ENCODE data around the gene PRR5L.

Gene PRR5L

DNA sequence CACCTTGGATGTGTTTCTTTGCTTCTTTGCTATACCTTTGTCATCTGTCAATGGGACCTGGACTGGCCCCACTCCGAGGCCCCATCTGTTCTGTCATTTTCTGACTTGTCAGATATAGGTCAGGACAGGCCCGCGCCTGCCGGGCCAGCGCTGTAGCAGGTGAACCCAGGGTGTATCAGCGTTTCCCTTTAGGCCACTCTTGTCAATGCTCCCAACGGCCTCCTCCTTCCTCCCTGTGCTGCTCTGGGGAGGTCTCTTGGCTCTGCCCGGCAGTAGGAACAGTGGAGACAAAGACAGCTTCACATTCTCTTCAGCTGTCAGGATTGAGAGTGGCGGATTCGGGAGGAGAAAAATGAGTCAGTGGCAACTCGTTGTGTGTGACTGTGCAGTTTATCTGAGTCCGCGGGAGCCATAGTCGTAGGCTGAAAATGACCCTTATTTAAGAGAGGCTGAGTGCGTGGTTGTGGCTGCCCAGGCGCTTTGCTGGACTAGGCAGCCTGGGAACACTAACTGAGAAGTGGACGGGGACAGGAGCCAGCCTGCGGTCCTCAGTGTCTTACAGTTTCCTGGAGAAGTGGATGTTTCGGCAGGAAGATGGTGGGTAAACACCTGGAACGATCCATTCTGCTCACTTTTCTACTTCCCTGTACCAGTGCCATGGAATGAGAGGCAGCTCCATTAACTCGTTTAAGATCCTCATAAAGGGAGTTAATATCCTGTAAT is 102.3 kb downstream of the PRR5L start:
- no peak for DNase-seq (ENCODE audit: low read depth in 4 of 4, low spot score in 1 of 4)

DNA sequence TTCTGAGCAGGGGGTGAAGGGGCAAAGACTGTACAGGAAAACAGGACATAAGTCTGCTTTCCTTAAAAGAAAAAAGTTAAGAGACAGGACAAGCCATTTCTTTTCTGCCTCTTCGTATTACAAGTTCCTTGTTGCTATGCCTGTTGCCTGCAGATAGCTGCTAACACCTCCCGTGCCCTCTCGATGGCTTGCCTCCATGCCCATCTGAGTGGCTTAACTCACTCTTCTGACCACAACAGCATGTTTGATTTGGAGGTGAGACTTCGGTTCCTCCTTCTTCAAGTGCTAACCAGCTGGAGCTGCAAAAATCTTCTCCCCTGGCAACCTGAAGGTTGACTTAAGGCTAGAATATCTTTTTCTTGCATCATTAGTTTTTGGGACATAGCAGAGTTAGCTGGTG is 103.1 kb downstream of the PRR5L start:
- DNase-seq (ENCODE audit: low read depth in 4 of 4, low spot score in 1 of 4), result no peak

DNA sequence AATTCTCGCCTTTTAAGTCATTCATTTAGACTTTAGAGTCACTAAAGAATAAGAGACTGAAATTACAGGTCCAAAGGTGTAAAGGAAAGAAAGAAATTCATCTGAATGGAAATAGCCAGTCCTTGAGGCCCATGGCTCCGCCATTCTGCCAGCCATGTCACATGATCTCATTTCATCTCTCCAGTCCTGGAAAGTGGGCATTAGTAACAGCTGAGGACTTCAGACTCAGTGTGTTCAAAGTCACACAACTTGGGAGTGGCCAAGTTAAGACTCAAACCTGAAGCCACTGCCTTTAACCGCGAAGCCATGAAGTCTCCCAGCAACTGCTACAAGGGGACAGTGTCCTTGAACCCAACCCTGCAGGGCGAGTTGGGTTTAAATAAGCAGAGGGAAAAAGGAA is 103.7 kb downstream of the PRR5L start:
- no peak for DNase-seq (ENCODE audit: low read depth in 4 of 4, low spot score in 1 of 4)

DNA sequence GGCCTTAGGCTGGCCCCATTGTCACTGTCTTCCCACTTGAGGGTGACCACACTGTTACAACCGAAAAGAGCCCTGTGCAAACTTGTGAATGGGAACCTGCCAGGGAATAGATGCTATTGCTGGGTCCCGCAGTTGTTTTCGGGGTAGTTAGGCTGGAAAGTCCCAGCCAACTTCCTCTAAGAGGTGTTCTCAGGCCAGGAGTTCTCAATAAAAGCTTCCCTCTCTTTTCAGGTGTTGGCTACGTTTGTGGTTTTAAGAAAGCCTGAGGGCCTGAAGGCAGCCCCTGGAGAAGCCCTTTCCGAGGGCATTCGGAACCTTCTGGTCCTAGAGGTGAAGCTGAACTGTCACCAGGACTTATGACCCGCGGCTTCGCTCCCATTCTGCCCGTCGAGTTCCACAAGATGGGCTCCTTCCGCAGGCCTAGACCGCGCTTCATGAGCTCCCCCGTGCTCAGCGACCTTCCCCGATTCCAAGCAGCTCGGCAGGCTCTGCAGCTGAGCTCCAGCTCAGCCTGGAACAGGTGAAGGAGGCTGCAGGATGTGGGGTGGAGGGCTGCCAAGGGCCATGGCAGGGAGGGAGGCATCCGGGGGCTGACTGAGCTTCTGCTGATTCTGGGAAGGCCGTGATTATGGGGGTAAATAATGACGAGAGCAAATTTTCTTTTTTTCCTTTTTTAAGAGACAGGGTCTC is 104.8 kb downstream of the PRR5L start:
- DNase-seq (ENCODE audit: low read depth in 4 of 4, low spot score in 1 of 4), result no peak

DNA sequence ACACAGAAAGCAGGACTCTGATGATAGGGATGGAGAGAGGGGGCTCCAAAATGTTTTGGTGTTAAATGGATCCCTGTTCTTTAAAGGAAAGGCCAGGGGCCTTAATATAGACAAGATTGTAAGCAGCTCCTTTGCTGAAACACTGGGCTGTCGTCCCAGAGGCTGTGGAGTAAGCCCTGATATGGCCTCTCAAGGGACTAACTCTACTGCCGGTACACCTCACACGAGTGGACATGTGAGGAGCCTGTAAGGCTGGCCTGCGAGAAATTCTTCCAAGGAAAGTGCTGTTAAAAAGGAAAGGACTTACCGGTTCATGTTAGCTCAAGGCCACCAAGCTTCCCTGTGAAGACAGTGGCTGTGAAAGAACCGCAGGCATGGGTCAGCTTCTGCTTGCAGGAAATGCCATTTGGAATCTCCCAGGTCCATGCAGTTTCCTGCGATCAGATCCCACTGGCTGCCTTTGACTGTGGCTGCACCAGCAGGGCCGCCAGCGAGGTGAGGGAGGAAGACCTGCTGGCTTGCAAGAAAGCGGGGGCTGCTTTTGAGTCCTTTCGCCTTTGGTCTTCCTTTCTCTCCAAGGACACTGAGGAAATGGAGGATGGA is 106.6 kb downstream of the PRR5L start:
- no peak for DNase-seq (ENCODE audit: low read depth in 4 of 4, low spot score in 1 of 4)

DNA sequence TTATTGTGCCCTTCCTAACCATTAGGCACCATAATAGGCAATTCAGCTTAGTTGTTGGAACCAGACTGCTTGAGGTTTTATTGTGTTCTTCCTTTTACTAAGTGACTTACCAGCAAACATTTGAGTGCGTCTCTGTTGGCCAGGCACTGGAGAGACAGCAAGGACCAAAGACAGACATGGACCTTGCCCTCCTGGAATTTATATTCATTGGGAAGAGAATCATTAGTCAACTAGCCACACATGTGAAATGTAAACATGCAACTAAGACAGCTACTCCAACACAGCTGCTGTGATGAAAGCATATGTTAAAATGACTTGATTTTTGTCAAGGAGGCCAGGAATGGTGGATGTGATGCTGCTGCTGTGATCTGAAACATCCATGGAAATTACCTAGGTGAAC is 107.6 kb downstream of the PRR5L start:
- no peak for DNase-seq (ENCODE audit: low read depth in 4 of 4, low spot score in 1 of 4)

DNA sequence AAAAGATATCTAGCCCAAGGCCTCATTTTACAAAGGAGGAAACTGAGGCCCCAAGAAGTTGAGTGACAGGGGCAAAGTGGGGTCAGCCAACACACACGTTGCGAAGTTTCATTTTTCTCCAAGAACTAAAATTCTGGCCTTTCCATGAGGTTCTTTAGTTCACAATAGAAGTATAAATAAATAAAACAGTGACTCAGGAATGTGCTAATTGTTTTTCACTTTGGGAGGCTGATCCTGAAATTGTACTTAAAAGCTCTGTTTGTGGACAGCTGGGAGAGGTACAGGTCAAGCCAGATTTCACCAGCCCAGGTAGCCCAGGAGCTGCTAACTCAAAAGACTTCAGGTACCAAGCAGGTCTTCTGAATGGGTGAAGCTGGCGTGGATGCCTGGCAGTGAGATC is 108.7 kb downstream of the PRR5L start:
- no peak for DNase-seq (ENCODE audit: low read depth in 4 of 4, low spot score in 1 of 4)

DNA sequence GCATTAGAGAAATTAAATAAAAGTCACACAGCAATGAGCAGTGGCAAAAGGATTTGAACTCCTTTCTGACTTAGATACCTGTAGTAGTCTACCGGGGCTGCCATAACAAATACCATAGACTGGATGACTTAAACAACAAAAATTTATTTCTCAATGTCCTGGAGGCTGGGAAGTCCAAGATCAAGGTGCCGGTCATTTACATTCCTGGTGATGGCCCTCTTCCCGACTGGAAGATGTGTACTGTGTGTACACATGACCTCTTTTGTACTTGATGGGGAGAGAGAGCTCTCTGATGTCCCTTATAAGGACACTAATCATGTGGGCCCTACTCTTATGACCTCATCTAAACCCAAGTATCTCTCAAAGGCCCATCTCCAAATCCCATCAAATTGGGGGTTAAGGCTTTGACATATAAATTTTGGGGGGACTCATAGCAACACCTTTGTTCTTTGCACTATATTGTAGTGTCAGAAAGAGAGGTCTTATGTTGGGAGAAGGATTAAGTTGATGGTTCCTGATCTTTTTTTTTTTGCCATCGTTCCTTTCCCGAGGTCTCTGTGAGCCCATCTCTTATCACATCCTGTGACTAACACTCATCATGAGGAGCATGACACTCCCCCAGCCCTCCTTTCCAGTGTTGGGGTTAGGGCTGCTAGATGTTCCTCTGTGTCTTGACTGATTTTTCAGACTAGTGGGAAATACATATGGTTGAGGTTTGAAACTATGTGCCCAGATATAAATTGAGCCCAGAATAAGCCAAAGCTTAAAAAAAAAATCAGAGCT is 109.7 kb downstream of the PRR5L start:
- DNase-seq (ENCODE audit: low read depth in 4 of 4, low spot score in 1 of 4), result no peak

DNA sequence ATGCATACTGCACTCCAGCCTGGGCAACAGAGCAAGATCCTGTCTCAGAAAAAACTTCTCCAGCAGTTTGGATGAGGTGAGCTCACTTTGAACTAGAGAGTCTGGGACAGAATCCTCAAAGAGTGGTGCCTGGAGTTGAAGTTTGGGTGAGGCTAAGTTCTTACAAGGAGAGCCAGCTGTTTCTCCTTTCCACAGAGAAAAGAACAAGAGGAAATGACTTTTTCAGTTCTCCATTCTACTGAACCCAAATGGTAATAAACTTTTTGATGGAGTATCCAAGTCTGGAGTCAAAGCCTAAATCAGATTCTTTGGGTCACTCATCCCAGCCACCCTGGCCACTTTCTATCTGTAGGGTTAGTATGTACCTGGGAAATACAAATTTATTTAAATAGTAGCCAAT is 111.3 kb downstream of the PRR5L start:
- DNase-seq (ENCODE audit: low read depth in 4 of 4, low spot score in 1 of 4), result no peak

DNA sequence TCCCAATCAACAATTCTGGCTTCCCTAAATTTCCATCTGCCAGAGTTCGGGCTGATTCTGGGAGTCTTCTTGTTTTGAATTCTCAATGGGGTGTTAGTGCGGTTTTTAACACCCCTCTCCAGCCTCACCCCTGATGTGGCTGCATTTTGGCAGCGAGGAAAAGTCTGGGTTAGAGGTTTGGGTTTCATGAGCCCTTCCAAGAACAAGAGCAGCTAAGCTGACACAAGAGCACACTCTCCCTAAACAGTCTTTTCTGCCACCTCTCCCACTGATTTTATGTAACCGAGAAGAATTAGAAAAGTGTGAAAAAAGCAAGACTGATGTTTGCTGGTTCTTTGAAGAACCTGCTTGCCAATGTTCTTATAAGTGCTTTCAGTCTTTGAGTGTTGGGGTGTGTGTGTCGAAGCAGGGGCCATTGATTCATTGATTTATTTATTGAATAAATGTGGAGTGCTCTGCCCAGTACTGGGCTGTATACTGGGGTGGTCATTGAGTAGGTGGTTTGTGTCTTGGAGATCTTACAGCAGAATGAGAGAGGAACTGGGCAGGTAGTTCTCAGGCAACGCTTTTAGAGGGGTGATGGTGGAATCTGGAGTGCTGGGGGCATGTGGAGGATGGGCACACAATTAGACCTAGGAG is 112.5 kb downstream of the PRR5L start:
- no peak for DNase-seq (ENCODE audit: low read depth in 4 of 4, low spot score in 1 of 4)

DNA sequence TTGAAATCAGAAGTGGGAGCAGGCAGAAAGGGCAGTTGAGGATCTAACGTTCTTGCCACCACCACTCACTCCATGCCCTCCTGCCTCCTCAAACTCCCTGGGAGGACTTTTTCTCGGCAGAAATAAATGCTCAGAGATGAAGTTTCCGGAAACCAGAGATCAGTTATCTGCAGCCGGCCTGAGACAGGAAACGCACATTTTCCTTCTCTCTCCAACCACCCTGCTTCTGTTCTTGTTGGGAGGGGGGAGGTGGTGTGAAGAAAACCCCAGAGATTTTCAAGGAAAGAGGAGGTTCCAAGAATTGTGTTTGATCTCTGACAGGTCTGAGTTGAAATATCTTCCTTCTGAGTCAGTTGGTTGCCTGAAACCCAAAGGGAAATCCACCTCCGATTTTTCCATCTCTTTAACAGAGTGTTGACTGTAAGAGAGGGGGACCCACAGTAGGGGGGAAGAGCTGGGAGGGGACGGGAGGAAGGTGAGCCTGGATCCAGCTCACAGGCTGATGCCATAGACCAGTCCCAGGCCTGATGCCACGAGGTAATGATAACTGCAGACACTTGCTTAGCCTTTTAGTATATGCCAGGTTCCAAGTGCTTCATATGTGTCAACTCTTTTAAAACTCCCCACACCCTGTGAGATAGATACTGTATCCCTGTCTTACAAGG is 113.2 kb downstream of the PRR5L start:
- no peak for DNase-seq (ENCODE audit: low read depth in 4 of 4, low spot score in 1 of 4)

DNA sequence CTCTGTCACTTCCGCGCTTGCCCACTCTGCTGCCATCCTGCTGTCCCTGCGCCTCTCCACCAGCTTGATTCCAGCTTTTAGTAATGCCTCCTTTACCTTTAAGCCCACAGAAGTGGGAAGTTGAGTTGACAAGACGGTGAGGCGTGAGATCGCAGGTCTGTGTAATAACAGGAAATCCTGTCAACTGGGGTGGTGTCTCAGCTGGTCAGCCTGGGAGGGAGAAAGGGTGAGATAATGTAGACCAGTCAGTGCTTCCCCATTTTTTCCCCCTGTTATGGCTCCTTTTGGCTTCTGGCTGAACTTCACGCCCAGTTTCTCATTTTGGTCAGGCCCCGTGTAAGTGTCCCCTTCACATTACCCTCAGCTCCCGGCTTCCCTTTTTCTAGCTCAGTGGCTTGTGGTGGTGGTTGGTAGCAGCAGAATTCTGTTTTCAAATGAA is 115.1 kb downstream of the PRR5L start:
- DNase-seq (ENCODE audit: low read depth in 4 of 4, low spot score in 1 of 4), result no peak

DNA sequence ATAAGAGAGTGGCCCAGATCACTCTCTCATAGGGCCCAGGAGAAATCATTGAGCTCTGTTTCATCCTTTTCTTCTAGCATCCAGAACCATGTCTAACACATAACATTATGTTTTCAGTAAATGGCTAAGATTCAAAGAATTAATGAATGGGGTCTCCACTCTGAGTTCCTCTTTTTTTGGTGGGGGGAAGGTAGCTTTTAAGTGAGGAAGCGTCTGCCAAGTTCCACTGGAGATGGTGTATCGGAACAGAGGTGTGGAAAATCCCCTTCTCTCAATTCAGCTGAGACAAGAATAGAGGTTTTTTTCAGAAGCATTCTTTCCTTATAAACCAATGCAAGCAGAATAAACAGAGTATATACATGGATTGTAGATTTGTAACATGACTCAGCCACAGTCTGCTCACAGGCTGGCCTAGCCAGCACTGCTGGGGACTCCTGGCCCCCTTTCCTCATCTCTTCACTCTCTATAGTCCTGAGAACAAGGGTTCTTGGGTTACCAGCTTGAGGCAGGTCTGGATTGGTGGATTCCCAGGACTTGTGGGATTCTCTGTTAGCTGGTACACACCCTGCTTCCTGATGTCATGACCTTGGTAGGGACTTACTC is 116.8 kb downstream of the PRR5L start:
- no peak for DNase-seq (ENCODE audit: low read depth in 4 of 4, low spot score in 1 of 4)

DNA sequence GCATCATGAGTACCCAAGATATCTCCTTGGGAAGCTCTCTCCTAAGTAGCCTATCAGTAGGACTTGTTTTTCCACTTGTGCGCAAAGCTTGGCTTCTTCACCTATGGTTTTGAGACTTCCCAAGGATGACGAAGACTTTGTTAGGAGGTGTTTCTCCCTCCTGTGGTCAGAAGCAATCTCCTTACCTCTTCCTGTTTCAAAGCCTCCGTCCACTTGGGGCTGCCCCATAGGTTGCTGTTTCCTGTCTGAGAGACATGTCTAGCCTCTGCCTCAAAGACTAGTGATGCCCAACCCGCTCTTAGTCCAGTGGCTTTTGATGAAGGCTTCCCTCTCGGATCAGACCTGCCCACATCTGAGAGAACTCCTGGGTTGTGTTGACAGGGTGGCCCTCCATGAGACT is 121.1 kb downstream of the PRR5L start:
- DNase-seq (ENCODE audit: low read depth in 4 of 4, low spot score in 1 of 4), result no peak

DNA sequence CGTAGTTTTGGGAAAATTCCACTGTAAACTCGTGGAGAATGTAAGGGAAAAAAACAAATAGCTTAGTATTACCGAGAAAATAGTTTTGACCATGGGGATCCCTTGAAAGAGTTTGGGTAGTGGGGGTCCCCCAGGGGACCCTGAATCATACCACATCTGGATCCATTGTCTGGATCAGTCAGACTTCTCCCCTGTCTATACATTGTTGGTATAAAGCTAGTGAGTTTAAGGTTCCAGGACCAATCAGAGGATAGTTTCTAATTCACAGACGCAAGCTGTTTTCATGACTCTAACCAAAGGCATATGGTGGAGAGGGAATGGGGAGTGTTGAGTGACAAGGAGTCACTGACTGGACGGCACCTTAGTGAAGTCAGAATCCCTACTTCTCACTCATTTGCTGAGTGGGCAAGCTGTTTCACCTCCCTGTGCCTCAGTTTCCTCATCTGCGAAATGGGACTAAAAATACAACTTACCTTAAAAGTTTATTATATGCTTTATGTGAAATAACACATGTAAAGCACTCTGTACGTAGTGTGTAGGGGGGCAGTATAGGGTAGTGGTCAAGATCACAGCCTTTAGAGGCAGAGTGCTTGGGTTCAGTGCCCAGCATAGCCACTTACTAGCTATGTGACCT is 123.8 kb downstream of the PRR5L start:
- DNase-seq (ENCODE audit: low read depth in 4 of 4, low spot score in 1 of 4), result no peak

DNA sequence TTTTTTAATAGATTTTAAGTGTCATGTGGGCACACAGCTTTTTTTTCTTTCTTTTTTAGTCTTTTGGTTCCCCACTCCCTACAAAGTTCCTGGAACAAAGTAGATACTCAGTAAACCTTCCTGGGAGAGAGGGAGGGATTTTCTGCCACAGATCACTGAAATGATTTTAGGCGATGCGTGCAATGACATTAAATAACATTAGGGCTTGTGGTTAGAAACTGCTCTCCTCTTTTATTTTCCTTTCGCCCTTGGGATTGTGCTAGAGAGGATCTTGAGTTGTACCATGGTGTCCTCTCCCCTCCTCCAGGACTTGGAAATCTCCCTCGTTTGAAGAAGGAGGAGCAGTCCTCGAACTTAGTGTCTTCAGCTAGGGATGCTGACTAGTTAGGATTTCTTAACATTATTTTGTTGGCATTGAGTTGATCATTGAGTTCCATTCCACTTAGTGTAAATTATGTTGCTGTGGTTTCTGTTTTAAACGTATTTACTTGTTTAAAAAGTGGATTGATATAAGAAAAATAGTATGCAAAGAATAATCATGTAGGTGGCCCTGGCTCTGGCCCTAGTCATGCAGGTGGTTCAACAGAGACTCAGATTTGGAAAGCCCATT is 125.6 kb downstream of the PRR5L start:
- no peak for DNase-seq (ENCODE audit: low read depth in 4 of 4, low spot score in 1 of 4)

DNA sequence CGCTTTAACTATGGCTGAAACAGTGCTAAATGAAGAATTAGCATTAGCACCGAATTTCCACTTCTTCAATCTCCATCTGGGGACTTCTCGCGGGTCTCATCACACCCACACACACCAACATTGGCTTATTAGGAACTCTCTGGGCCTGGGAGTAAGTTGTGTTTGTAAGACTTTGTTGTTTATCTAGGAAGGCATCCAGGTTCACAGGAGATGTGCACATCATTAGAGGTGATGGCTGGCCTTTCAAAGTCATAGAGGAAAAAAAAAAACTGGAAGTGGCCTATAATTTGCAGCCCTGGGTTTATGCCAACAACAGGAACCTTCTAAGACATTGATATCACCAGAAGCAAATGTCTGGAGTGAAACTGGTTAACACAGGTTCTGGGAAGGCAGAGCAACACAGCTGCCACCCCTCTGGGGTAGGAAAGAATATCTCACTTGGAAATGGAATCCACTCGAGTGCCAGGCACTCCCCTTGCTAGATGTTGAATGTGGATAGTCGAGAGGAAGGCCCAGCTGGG is 129.5 kb downstream of the PRR5L start:
- DNase-seq (ENCODE audit: low read depth in 4 of 4, low spot score in 1 of 4), result no peak

DNA sequence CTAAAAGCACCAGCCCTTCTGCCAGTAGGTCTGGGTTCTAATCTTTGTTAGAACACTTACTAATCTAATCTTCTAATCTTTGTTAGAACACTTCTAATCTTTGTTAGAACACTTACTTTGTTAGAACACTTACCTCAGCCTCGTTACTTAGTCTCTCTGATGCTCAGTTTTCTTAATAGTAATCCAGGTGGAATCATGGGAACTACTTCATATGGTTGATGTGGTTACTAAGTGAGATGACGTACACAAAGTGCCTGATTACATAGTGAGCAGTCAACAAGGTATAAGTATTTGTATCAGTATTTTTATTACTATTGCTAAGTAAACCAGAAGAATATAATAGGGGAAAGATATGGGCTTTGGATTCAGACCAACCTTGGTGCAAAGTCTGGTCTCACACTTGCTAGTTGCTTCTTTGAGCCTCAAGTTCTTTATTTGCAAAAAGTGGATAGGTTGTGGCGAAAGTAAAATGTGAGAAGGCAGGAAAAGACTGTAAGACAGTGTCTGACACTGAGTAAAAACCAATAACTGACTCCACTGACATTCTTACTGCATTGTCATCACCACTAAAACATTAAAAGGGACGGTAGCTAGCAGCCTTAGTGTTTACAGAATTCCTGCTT is 130.2 kb downstream of the PRR5L start:
- no peak for DNase-seq (ENCODE audit: low read depth in 4 of 4, low spot score in 1 of 4)

DNA sequence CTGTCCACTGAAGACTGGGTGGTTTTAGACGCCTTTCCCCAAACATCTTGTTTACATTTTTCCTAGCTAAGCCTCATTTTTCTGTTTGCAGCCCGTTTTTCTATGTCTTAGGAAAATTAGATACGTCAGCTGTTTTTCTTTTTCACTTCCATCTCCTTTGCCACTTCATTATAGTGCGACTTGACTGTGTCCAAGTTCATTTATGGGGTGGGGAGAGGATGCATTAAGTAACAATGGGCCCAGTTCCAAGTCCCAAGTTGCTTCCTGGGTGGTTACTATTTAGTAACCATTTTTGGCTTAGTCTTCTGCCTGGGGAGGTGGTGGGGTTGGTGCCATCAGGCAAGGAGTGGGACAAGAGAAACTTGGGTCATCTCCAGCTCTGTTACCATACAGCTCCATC is 131.0 kb downstream of the PRR5L start:
- no peak for DNase-seq (ENCODE audit: low read depth in 4 of 4, low spot score in 1 of 4)

Measured in stimulated activated CD4-positive, alpha-beta T cell treated with anti-CD3 and anti-CD28 coated beads, Interleukin-1b, Interleukin-23, amount 100 ng/mL, for 24 hours (primary cell).